ENCODE data around the gene ADPRH. TPM values are rescaled to one million over a fixed set of nuclear protein-coding genes. Genes with fewer than 3 reads are reported as not detected.

ADPRH gene
- total RNA-seq, 5 donors from 2014 or later (not counting 1 experiment from before 2014, with no cell fraction given), result 0.43 to 3.6 (median 1.5) TPM

GRCh38 chr3:119613201-119613600 lies 33.9 kb downstream of the ADPRH start:
- H3K4me1 ChIP-seq (ENCODE audit: control insufficient read depth in 1 of 2, extremely low read depth in 1 of 2, insufficient read depth in 2 of 2, low read length in 2 of 2), result no peaks in the 10 kb centered on the region
- DNase-seq (no peak), ATAC-seq (replicated peaks in 1 of 4) (no peak)
- no peak overlapping the region for H3K4me3 ChIP-seq (ENCODE audit: control insufficient read depth in 1 of 2, extremely low read depth in 1 of 2, low read length in 1 of 2)
- CTCF ChIA-PET, result no interaction called here
- no peaks in the 10 kb centered on the region for H3K9me3 Mint-ChIP-seq
- H3K27me3 ChIP-seq (replicated peaks in 1 of 2; ENCODE audit: control insufficient read depth in 2 of 2, extremely low read depth in 1 of 2, insufficient read depth in 2 of 2, low read length in 1 of 2), result peaks cover 0 to 7% of the 10 kb centered on the region in 2 experiments
- H3K4me3 Mint-ChIP-seq, result no peak overlapping the region
- H3K36me3 Mint-ChIP-seq, result no peaks in the 10 kb centered on the region
- H3K27ac Mint-ChIP-seq, result no peak overlapping the region
- H3K27me3 Mint-ChIP-seq, result peaks cover 17 to 27% of the 10 kb centered on the region in 2 donors
- no peaks in the 10 kb centered on the region for H3K9me3 ChIP-seq
- H3K4me1 Mint-ChIP-seq, result no peaks in the 10 kb centered on the region
- H3K27ac ChIP-seq (ENCODE audit: low read length), result no peak overlapping the region
- no peaks in the 10 kb centered on the region for H3K36me3 ChIP-seq (ENCODE audit: control insufficient read depth in 2 of 2, extremely low read depth in 1 of 2, insufficient read depth in 1 of 2, low read length in 1 of 2)
- no CpG with 5 or more reads among the region's 1 CpG for WGBS (ENCODE audit: insufficient coverage)
- POLR2A ChIA-PET, result no interaction called here

GRCh38 chr3:119613872-119614271 lies 34.6 kb downstream of the ADPRH start:
- Mint-ChIP-seq H3K27ac (no peak overlapping the region), H3K9me3 (no peaks in the 10 kb centered on the region), H3K4me1 (no peaks in the 10 kb centered on the region), H3K27me3 (peaks cover 13 to 23% of the 10 kb centered on the region in 2 donors), H3K36me3 (no peaks in the 10 kb centered on the region), H3K4me3 (no peak overlapping the region)
- Histone ChIP-seq H3K4me3 (ENCODE audit: control insufficient read depth in 1 of 2, extremely low read depth in 1 of 2, low read length in 1 of 2) (no peak overlapping the region), H3K9me3 (no peaks in the 10 kb centered on the region), H3K36me3 (ENCODE audit: control insufficient read depth in 2 of 2, extremely low read depth in 1 of 2, insufficient read depth in 1 of 2, low read length in 1 of 2) (no peaks in the 10 kb centered on the region), H3K27me3 (replicated peaks in 1 of 2; ENCODE audit: control insufficient read depth in 2 of 2, extremely low read depth in 1 of 2, insufficient read depth in 2 of 2, low read length in 1 of 2) (peaks cover 0 to 10% of the 10 kb centered on the region in 2 experiments), H3K4me1 (ENCODE audit: control insufficient read depth in 1 of 2, extremely low read depth in 1 of 2, insufficient read depth in 2 of 2, low read length in 2 of 2) (no peaks in the 10 kb centered on the region), H3K27ac (ENCODE audit: low read length) (no peak overlapping the region)
- DNase-seq (no peak), ATAC-seq (replicated peaks in 1 of 4) (no peak)
- POLR2A ChIA-PET, result no interaction called here
- WGBS (ENCODE audit: insufficient coverage), result 100% methylated on average over 1 of the region's 4 CpGs
- CTCF ChIA-PET, result interaction anchor here in 1 of 2 donors (0.7 kb wide), 1 partner anchor 951 kb away, joined by 6 read pairs; no protein-coding TSS in a partner anchor

GRCh38 chr3:119616056-119616455 lies 36.8 kb downstream of the ADPRH start:
- Mint-ChIP-seq H3K36me3 (no peaks in the 10 kb centered on the region), H3K9me3 (no peaks in the 10 kb centered on the region), H3K27ac (no peak overlapping the region), H3K27me3 (peaks cover 10 to 32% of the 10 kb centered on the region in 2 donors), H3K4me3 (no peak overlapping the region), H3K4me1 (no peaks in the 10 kb centered on the region)
- DNase-seq (no peak), ATAC-seq (replicated peaks in 1 of 4) (no peak)
- no peaks in the 10 kb centered on the region for H3K9me3 ChIP-seq
- H3K4me1 ChIP-seq (ENCODE audit: control insufficient read depth in 1 of 2, extremely low read depth in 1 of 2, insufficient read depth in 2 of 2, low read length in 2 of 2), result no peaks in the 10 kb centered on the region
- no peak overlapping the region for H3K4me3 ChIP-seq (ENCODE audit: control insufficient read depth in 1 of 2, extremely low read depth in 1 of 2, low read length in 1 of 2)
- H3K27me3 ChIP-seq (replicated peaks in 1 of 2; ENCODE audit: control insufficient read depth in 2 of 2, extremely low read depth in 1 of 2, insufficient read depth in 2 of 2, low read length in 1 of 2), result peaks cover 0 to 16% of the 10 kb centered on the region in 2 experiments
- no peaks in the 10 kb centered on the region for H3K36me3 ChIP-seq (ENCODE audit: control insufficient read depth in 2 of 2, extremely low read depth in 1 of 2, insufficient read depth in 1 of 2, low read length in 1 of 2)
- H3K27ac ChIP-seq (ENCODE audit: low read length), result no peak overlapping the region
- ChIA-PET CTCF (no interaction called here), POLR2A (no interaction called here)
- WGBS (ENCODE audit: insufficient coverage), result 70% methylated on average over 3 of the region's 4 CpGs

DNA sequence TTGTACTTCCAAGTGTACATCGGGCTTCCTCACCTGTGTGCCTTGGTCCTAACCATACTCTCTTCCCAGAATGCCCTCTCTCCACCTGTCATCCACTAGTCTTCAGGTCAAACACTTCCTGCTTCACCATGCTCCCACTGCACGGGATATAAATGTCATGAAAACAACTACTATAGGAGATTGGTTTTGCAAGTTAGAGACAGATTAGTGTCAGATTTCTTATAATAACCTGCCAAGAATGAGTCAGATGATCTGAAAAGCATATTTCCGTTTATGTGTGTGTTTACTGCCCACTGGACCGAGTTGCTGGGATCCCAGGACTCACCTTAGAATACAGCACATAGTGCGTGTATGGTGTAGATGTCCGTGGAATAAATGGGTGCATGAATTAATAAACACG lies 39.8 kb downstream of the ADPRH start:
- Mint-ChIP-seq H3K27ac (no peak overlapping the region), H3K4me1 (no peaks in the 10 kb centered on the region), H3K27me3 (peaks cover 3 to 16% of the 10 kb centered on the region in 2 donors), H3K9me3 (no peaks in the 10 kb centered on the region), H3K4me3 (no peak overlapping the region), H3K36me3 (no peaks in the 10 kb centered on the region)
- Histone ChIP-seq H3K4me1 (ENCODE audit: control insufficient read depth in 1 of 2, extremely low read depth in 1 of 2, insufficient read depth in 2 of 2, low read length in 2 of 2) (no peaks in the 10 kb centered on the region), H3K27me3 (replicated peaks in 1 of 2; ENCODE audit: control insufficient read depth in 2 of 2, extremely low read depth in 1 of 2, insufficient read depth in 2 of 2, low read length in 1 of 2) (peaks cover 0 to 12% of the 10 kb centered on the region in 2 experiments), H3K9me3 (no peaks in the 10 kb centered on the region), H3K27ac (ENCODE audit: low read length) (no peak overlapping the region), H3K4me3 (ENCODE audit: control insufficient read depth in 1 of 2, extremely low read depth in 1 of 2, low read length in 1 of 2) (no peak overlapping the region), H3K36me3 (ENCODE audit: control insufficient read depth in 2 of 2, extremely low read depth in 1 of 2, insufficient read depth in 1 of 2, low read length in 1 of 2) (no peaks in the 10 kb centered on the region)
- ATAC-seq (replicated peaks in 1 of 4) (no peak), DNase-seq (no peak)
- CTCF ChIA-PET, result no interaction called here
- WGBS (ENCODE audit: insufficient coverage), result 80% methylated on average over 5 of the region's 7 CpGs
- POLR2A ChIA-PET, result no interaction called here

GRCh38 chr3:119620899-119621298 lies 41.6 kb downstream of the ADPRH start:
- Histone ChIP-seq H3K36me3 (ENCODE audit: control insufficient read depth in 2 of 2, extremely low read depth in 1 of 2, insufficient read depth in 1 of 2, low read length in 1 of 2) (no peaks in the 10 kb centered on the region), H3K9me3 (no peaks in the 10 kb centered on the region), H3K27ac (ENCODE audit: low read length) (no peak overlapping the region), H3K4me1 (ENCODE audit: control insufficient read depth in 1 of 2, extremely low read depth in 1 of 2, insufficient read depth in 2 of 2, low read length in 2 of 2) (no peaks in the 10 kb centered on the region), H3K4me3 (ENCODE audit: control insufficient read depth in 1 of 2, extremely low read depth in 1 of 2, low read length in 1 of 2) (no peak overlapping the region), H3K27me3 (replicated peaks in 1 of 2; ENCODE audit: control insufficient read depth in 2 of 2, extremely low read depth in 1 of 2, insufficient read depth in 2 of 2, low read length in 1 of 2) (peaks cover 0 to 15% of the 10 kb centered on the region in 2 experiments)
- ChIA-PET POLR2A (no interaction called here), CTCF (interaction anchor here in 1 of 2 donors (0.6 kb wide), 1 partner anchor 358 kb away, joined by 3 read pairs; no protein-coding TSS in a partner anchor)
- no peaks in the 10 kb centered on the region for H3K9me3 Mint-ChIP-seq
- peaks cover 0 to 6% (median 0%) of the 10 kb centered on the region in 3 donors for H3K4me1 Mint-ChIP-seq
- H3K36me3 Mint-ChIP-seq, result no peaks in the 10 kb centered on the region
- peaks cover 2 to 18% of the 10 kb centered on the region in 2 donors for H3K27me3 Mint-ChIP-seq
- H3K4me3 Mint-ChIP-seq, result no peak overlapping the region
- H3K27ac Mint-ChIP-seq, result no peak overlapping the region
- DNase-seq, result no peak
- 100% methylated on average over 1 of the region's 5 CpGs for WGBS (ENCODE audit: insufficient coverage)
- no peak for ATAC-seq (replicated peaks in 1 of 4)

DNA sequence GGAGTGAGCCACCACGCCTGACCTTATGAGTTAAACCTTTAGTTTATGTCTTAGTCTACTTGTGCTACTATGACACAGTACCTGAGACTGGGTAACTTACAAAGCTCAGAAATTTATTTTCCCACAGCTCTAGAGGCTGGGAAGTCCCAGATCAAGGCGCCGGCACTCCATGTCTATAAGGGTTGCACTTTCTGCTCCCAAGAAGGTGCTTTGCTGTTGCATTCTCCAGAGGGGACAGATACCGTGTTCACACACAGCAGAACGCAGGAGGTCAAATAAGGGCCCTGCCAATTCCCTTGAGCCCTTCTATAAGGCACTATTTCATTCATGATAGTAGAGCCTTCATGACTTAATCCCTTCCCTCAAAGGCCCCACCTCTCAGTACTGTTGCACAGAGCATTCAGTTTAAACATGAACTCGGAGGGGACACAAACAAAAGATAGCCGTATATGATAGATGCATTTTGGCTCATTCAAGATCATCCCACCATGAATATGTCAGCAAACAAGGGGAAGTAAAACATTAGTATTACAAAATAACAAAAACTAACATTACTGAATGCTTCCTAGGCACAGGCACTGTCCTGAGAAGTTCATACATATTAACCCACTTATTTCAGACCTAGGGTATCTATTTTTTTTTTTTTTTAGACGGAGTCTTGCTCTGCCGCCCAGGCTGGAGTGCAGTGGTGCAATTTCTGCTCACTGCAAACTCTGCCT lies 44.9 kb downstream of the ADPRH start:
- H3K27me3 ChIP-seq (replicated peaks in 1 of 2; ENCODE audit: control insufficient read depth in 2 of 2, extremely low read depth in 1 of 2, insufficient read depth in 2 of 2, low read length in 1 of 2), result peaks cover 0 to 15% of the 10 kb centered on the region in 2 experiments
- 81% methylated on average over 4 of the region's 9 CpGs for WGBS (ENCODE audit: insufficient coverage)
- CTCF ChIA-PET, result no interaction called here
- ATAC-seq (replicated peaks in 1 of 4), result no peak
- H3K27me3 Mint-ChIP-seq, result peaks cover 5 to 15% of the 10 kb centered on the region in 2 donors
- H3K27ac Mint-ChIP-seq, result no peak overlapping the region
- H3K4me3 Mint-ChIP-seq, result no peak overlapping the region
- no peaks in the 10 kb centered on the region for H3K9me3 Mint-ChIP-seq
- H3K27ac ChIP-seq (ENCODE audit: low read length), result no peak overlapping the region
- no peak overlapping the region for H3K4me3 ChIP-seq (ENCODE audit: control insufficient read depth in 1 of 2, extremely low read depth in 1 of 2, low read length in 1 of 2)
- peaks cover 5 to 35% (median 13%) of the 10 kb centered on the region in 3 donors for H3K4me1 Mint-ChIP-seq
- no peaks in the 10 kb centered on the region for H3K36me3 ChIP-seq (ENCODE audit: control insufficient read depth in 2 of 2, extremely low read depth in 1 of 2, insufficient read depth in 1 of 2, low read length in 1 of 2)
- POLR2A ChIA-PET, result no interaction called here
- no peaks in the 10 kb centered on the region for H3K36me3 Mint-ChIP-seq
- no peaks in the 10 kb centered on the region for H3K9me3 ChIP-seq
- no peak for DNase-seq
- H3K4me1 ChIP-seq (ENCODE audit: control insufficient read depth in 1 of 2, extremely low read depth in 1 of 2, insufficient read depth in 2 of 2, low read length in 2 of 2), result peaks cover 0 to 14% of the 10 kb centered on the region in 2 experiments
